ENCODE data around the gene GIMAP6. TPM values are rescaled to one million over a fixed set of nuclear protein-coding genes. Genes with fewer than 3 reads are reported as not detected.
"Not testable (repeated sequence)": the region's sequence is repeated elsewhere in the genome, so short reads cannot be mapped to it uniquely, and the experiment has no call there.

The GIMAP6 gene
- total RNA-seq, 1 experiment from 2014 or later: not detected

GRCh38 chr7:150613880-150614279, 18.3 kb downstream of the GIMAP6 start:
- Mint-ChIP-seq H3K9me3 (ENCODE audit: low read depth, unreplicated experiment) (peaks cover 3% of the 10 kb centered on the region), H3K4me3 (ENCODE audit: low read depth, unreplicated experiment) (no peak overlapping the region), H3K27ac (ENCODE audit: unreplicated experiment) (no peak overlapping the region), H3K4me1 (ENCODE audit: low read depth, unreplicated experiment) (no peaks in the 10 kb centered on the region), H3K36me3 (ENCODE audit: insufficient read depth, unreplicated experiment) (no peaks in the 10 kb centered on the region), H3K27me3 (ENCODE audit: unreplicated experiment) (no peaks in the 10 kb centered on the region)
- no peak for TF ChIP-seq CTCF (IDR thresholded peaks at IDR 0.05; ENCODE audit: unreplicated experiment)
- intact Hi-C loops (cut with micrococcal nuclease; ENCODE audit: unreplicated experiment): no loop called here
- CTCF ChIA-PET: no interaction called here
- DNase-seq: no peak
- BruUV-seq (replicated peaks): no TSS peak

- no peak for DNase-seq
- Mint-ChIP-seq H3K4me3 (ENCODE audit: low read depth, unreplicated experiment) (no peak overlapping the region), H3K36me3 (ENCODE audit: insufficient read depth, unreplicated experiment) (no peaks in the 10 kb centered on the region), H3K27me3 (ENCODE audit: unreplicated experiment) (no peaks in the 10 kb centered on the region), H3K4me1 (ENCODE audit: low read depth, unreplicated experiment) (no peaks in the 10 kb centered on the region), H3K9me3 (ENCODE audit: low read depth, unreplicated experiment) (peaks cover 3% of the 10 kb centered on the region), H3K27ac (ENCODE audit: unreplicated experiment) (no peak overlapping the region)
- CTCF ChIA-PET: no interaction called here
- TF ChIP-seq CTCF (IDR thresholded peaks at IDR 0.05; ENCODE audit: unreplicated experiment): no peak
- no TSS peak for BruUV-seq (replicated peaks)
- intact Hi-C loops (cut with micrococcal nuclease; ENCODE audit: unreplicated experiment): no loop called here
Measured at GRCh38 chr7:150612925-150613324, 19.3 kb downstream of the GIMAP6 start.

- no peak for DNase-seq
- Mint-ChIP-seq H3K9me3 (ENCODE audit: low read depth, unreplicated experiment) (peaks cover 3% of the 10 kb centered on the region), H3K4me1 (ENCODE audit: low read depth, unreplicated experiment) (no peaks in the 10 kb centered on the region), H3K36me3 (ENCODE audit: insufficient read depth, unreplicated experiment) (no peaks in the 10 kb centered on the region), H3K27me3 (ENCODE audit: unreplicated experiment) (no peaks in the 10 kb centered on the region), H3K27ac (ENCODE audit: unreplicated experiment) (no peak overlapping the region), H3K4me3 (ENCODE audit: low read depth, unreplicated experiment) (no peak overlapping the region)
- intact Hi-C loops (cut with micrococcal nuclease; ENCODE audit: unreplicated experiment): no loop called here
- no TSS peak for BruUV-seq (replicated peaks)
- CTCF ChIA-PET: no interaction called here
- TF ChIP-seq CTCF (IDR thresholded peaks at IDR 0.05; ENCODE audit: unreplicated experiment): no peak
Measured at GRCh38 chr7:150610233-150610632, 22.0 kb downstream of the GIMAP6 start.

- peaks cover 10% of the 10 kb centered on the region for H3K27me3 Mint-ChIP-seq (ENCODE audit: unreplicated experiment)
- H3K9me3 Mint-ChIP-seq (ENCODE audit: low read depth, unreplicated experiment); H3K4me1 Mint-ChIP-seq (ENCODE audit: low read depth, unreplicated experiment); CTCF ChIA-PET; H3K27ac Mint-ChIP-seq (ENCODE audit: unreplicated experiment); BruUV-seq (replicated peaks); intact Hi-C loops (cut with micrococcal nuclease; ENCODE audit: unreplicated experiment); H3K4me3 Mint-ChIP-seq (ENCODE audit: low read depth, unreplicated experiment); H3K36me3 Mint-ChIP-seq (ENCODE audit: insufficient read depth, unreplicated experiment); DNase-seq: not testable (repeated sequence)
Measured at GRCh38 chr7:150603600-150603999, 28.6 kb downstream of the GIMAP6 start.

GRCh38 chr7:150595361-150595760, 36.8 kb downstream of the GIMAP6 start:
- peaks cover 48% of the 10 kb centered on the region for H3K27me3 Mint-ChIP-seq (ENCODE audit: unreplicated experiment)
- CTCF ChIA-PET: no interaction called here
- no TSS peak for BruUV-seq (replicated peaks)
- no peak for DNase-seq
- H3K36me3 Mint-ChIP-seq (ENCODE audit: insufficient read depth, unreplicated experiment): no peaks in the 10 kb centered on the region
- H3K9me3 Mint-ChIP-seq (ENCODE audit: low read depth, unreplicated experiment): peaks cover 8% of the 10 kb centered on the region
- no peak overlapping the region for H3K27ac Mint-ChIP-seq (ENCODE audit: unreplicated experiment)
- no peaks in the 10 kb centered on the region for H3K4me1 Mint-ChIP-seq (ENCODE audit: low read depth, unreplicated experiment)
- H3K4me3 Mint-ChIP-seq (ENCODE audit: low read depth, unreplicated experiment): no peak overlapping the region
- no peak for TF ChIP-seq CTCF (IDR thresholded peaks at IDR 0.05; ENCODE audit: unreplicated experiment)
- intact Hi-C loops (cut with micrococcal nuclease; ENCODE audit: unreplicated experiment): no loop called here

Measured in Calu3 (cell line).